ENCODE results near the gene CEP152. TPM values are rescaled to one million over a fixed set of nuclear protein-coding genes. Genes with fewer than 3 reads are reported as not detected.

CEP152 gene
- total and polyA plus RNA-seq, 11 donors: 0.61 to 3.2 (median 1.6) TPM

DNA sequence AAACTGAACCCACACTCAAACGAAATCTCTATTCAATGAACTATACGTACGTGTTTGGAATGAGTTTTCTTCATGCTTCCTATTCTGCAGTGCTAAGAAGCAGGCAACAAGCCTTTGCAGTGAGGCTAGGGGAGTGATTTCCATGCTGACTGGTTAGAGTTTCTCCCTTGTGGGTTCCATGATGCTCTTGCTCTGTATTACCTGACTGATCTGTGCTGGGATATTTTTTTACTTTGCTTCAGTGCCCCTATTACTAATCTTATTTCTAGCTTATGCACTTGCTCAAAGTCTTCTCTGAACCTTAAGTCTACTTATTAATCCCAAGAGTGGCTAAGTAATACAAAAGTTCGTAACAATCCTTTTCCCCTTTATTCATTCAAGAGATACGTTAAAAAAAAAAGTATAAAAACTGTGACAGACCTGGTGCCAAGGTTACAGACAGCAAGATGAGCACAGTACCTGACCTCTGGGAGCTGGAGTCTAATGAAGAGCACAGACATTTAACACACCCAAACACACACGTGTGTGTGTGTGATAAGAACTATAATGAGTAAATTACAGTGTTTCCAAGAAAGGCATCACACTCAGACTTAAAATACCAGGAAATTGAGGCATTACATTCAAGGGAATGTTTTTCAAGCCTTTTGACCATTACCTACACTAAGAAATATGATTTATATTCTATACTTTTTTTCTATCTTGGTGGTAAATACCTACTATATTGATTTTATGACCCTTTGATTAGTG, 114.9 kb downstream of the CEP152 start:
- Histone ChIP-seq H3K27ac (no peak overlapping the region), H3K36me3 (no peaks in the 10 kb centered on the region), H3K27me3 (no peaks in the 10 kb centered on the region), H3K4me3 (no peak overlapping the region), H3K4me1 (peaks cover 0 to 6% (median 0%) of the 10 kb centered on the region in 12 donors), H3K9me3 (no peaks in the 10 kb centered on the region)
- intact Hi-C loops (cut with DNase I): no loop called here
- TF ChIP-seq, protein P1, sequence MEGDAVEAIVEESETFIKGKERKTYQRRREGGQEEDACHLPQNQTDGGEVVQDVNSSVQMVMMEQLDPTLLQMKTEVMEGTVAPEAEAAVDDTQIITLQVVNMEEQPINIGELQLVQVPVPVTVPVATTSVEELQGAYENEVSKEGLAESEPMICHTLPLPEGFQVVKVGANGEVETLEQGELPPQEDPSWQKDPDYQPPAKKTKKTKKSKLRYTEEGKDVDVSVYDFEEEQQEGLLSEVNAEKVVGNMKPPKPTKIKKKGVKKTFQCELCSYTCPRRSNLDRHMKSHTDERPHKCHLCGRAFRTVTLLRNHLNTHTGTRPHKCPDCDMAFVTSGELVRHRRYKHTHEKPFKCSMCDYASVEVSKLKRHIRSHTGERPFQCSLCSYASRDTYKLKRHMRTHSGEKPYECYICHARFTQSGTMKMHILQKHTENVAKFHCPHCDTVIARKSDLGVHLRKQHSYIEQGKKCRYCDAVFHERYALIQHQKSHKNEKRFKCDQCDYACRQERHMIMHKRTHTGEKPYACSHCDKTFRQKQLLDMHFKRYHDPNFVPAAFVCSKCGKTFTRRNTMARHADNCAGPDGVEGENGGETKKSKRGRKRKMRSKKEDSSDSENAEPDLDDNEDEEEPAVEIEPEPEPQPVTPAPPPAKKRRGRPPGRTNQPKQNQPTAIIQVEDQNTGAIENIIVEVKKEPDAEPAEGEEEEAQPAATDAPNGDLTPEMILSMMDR (IDR thresholded peaks at IDR 0.05): no peak
- TF ChIP-seq POLR2A (IDR thresholded peaks at IDR 0.05): no peak
- 64 to 87% (median 68%) methylated on average over 6 of the region's 6 CpGs for WGBS, 4 donors
- no peak for ATAC-seq
- no peak for DNase-seq

DNA sequence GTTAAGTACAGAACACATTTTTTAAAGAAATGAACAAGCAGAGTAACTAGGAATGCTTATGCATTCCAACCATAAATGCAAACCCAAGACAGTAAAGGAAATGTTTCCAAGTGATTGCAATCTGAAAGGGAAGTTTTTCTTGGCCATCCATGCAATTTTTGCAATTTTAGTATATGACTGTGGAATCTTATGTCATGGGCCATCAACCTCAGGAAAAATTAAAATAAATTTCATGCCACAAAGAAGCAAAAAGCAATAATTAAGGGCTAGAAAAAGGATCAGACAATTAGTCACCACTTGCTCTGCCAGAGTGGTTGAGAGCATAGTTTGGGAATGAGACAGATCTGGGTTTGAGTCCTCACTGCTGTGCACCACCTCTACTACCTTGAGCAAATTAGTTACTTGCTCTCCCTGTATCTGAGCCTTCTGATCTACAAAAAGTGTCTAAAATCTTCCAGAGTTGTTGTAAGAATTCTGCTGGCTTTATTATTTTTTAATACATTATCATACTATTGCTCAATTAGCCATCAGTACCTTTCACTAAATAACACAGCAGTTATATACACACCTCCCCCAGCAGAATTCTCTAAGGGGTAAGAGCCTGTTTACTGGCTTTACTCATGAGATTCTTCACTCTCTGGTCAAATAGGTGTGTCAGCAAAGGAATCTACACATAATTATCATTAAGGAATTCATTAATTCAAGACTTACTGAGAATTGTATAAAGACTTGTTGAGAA, 115.6 kb downstream of the CEP152 start:
- intact Hi-C loops (cut with DNase I): no loop called here
- TF ChIP-seq, protein P1 (IDR thresholded peaks at IDR 0.05): no peak
- no peak for TF ChIP-seq POLR2A (IDR thresholded peaks at IDR 0.05)
- no peak for DNase-seq
- Histone ChIP-seq H3K36me3 (no peaks in the 10 kb centered on the region), H3K9me3 (no peaks in the 10 kb centered on the region), H3K4me1 (peaks cover 0 to 6% (median 0%) of the 10 kb centered on the region in 12 donors), H3K27me3 (no peaks in the 10 kb centered on the region), H3K27ac (no peak overlapping the region), H3K4me3 (no peak overlapping the region)
- ATAC-seq: peak in 1 of 4 donors; percentile 58

DNA sequence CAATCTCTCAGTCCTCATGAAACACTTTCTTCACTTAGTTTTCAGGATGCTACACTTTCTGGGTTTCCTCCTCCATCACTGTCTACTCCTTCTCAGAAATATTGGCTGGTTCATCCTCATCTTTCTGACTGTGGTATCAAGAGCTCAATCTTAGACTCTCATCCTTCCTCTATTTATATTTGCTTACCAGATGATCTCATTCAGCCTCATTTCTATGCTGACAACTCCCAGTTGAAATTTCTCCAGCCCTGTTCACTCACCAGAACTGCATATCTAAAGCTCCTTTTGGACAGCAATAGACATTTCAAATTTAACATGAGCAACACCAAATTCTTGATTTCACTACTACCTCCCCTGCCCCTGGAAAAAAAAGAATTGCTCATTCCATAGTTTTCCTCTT, 117.4 kb downstream of the CEP152 start:
- ATAC-seq (peak in 2 of 4 donors; percentile 39 to 61), DNase-seq (no peak)
- TF ChIP-seq, protein P1 (IDR thresholded peaks at IDR 0.05): no peak
- TF ChIP-seq POLR2A (IDR thresholded peaks at IDR 0.05): no peak
- H3K36me3 ChIP-seq: no peaks in the 10 kb centered on the region
- intact Hi-C loops (cut with DNase I): no loop called here
- peaks cover 0 to 6% (median 0%) of the 10 kb centered on the region in 12 donors for H3K9me3 ChIP-seq
- H3K27me3 ChIP-seq: no peaks in the 10 kb centered on the region
- H3K4me3 ChIP-seq: no peak overlapping the region
- H3K27ac ChIP-seq: peak overlapping the region in 1 of 12 donors; percentile 31
- peaks cover 0 to 6% (median 0%) of the 10 kb centered on the region in 12 donors for H3K4me1 ChIP-seq

GRCh38 chr15:48688493-48688892, 122.4 kb downstream of the CEP152 start:
- Histone ChIP-seq H3K27ac (no peak overlapping the region), H3K4me3 (no peak overlapping the region), H3K36me3 (no peaks in the 10 kb centered on the region), H3K4me1 (peaks cover 0 to 6% (median 0%) of the 10 kb centered on the region in 12 donors), H3K27me3 (no peaks in the 10 kb centered on the region), H3K9me3 (peaks cover 0 to 14% (median 0%) of the 10 kb centered on the region in 12 donors)
- intact Hi-C loops (cut with DNase I): no loop called here
- WGBS, 4 donors: 43 to 88% (median 44%) methylated on average over 2 of the region's 2 CpGs
- DNase-seq: no peak
- TF ChIP-seq, protein P1 (IDR thresholded peaks at IDR 0.05): no peak
- no peak for TF ChIP-seq POLR2A (IDR thresholded peaks at IDR 0.05)
- no peak for ATAC-seq

All from heart left ventricle (tissue), 16 donors.